Osteocyte (in vitro differentiated cells): ENCODE results near the gene SNX22. TPM values are rescaled to one million over a fixed set of nuclear protein-coding genes. Genes with fewer than 3 reads are reported as not detected.

Experiments
- DNase-seq: peaks from one replicate; pipeline ENCODE4 v3.0.0; 2021; ENCODE audit warnings: mixed read lengths; ENCODE audit not compliant: unreplicated experiment; ENCODE audit errors: extremely low spot score
- H3K27ac Mint-ChIP-seq: one replicate; pipeline ENCODE4 v1.8.0; 2021; ENCODE audit warnings: mild to moderate bottlenecking, mixed read lengths; ENCODE audit not compliant: unreplicated experiment
- H3K27me3 Mint-ChIP-seq: one replicate; pipeline ENCODE4 v1.8.0; 2021; ENCODE audit warnings: mixed read lengths; ENCODE audit not compliant: unreplicated experiment
- H3K36me3 Mint-ChIP-seq: one replicate; pipeline ENCODE4 v1.8.0; 2021; ENCODE audit warnings: mixed read lengths; ENCODE audit not compliant: unreplicated experiment
- H3K4me1 Mint-ChIP-seq: one replicate; pipeline ENCODE4 v1.8.0; 2021; ENCODE audit warnings: mixed read lengths; ENCODE audit not compliant: unreplicated experiment
- H3K4me3 Mint-ChIP-seq: one replicate; pipeline ENCODE4 v1.8.0; 2021; ENCODE audit warnings: mild to moderate bottlenecking, moderate library complexity, mixed read lengths; ENCODE audit not compliant: unreplicated experiment
- H3K9me3 Mint-ChIP-seq: one replicate; pipeline ENCODE4 v1.8.0; 2021; ENCODE audit warnings: mixed read lengths; ENCODE audit not compliant: unreplicated experiment
- total RNA-seq: library from RNA; stranded (reverse); gene quantifications from 2 replicates; pipeline ENCODE4 v1.2.1, GENCODE V29; 2021
- TF ChIP-seq, protein P1 (sequence below): fragments of 200-600 bp; sonication (generic); IDR thresholded peaks from 2 replicates; pipeline ENCODE4 v1.5.0; 2021; ENCODE audit warnings: antibody characterized with exemption, mild to moderate bottlenecking, moderate library complexity

SNX22 gene
- total RNA-seq, 1 donor from 2014 or later, result 0.24 TPM

DNA sequence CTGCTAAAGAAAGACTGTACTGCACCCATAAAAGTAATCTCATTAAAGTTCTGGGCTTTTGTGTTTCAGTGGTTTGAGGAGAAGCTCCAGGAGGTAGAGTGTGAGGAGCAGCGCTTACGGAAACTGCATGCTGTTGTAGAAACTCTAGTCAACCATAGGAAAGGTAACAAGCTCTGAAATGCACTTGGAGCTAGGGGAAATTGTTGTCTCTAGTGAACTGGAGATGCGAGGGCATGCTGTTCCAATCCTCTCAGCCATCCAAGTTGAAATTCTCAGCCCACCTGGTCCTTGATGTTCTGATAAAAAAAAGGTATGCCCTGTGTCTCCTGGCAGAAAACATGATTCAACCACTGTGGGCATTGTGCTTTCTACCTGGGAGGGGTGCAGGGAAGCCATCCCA, 21.4 kb upstream of the SNX22 start:
- Mint-ChIP-seq H3K27ac (no peak overlapping the region), H3K9me3 (no peaks in the 10 kb centered on the region), H3K4me1 (no peaks in the 10 kb centered on the region), H3K36me3 (peaks cover 62% of the 10 kb centered on the region), H3K4me3 (no peak overlapping the region), H3K27me3 (no peaks in the 10 kb centered on the region)
- DNase-seq, result peak; percentile 1
- TF ChIP-seq, protein P1, sequence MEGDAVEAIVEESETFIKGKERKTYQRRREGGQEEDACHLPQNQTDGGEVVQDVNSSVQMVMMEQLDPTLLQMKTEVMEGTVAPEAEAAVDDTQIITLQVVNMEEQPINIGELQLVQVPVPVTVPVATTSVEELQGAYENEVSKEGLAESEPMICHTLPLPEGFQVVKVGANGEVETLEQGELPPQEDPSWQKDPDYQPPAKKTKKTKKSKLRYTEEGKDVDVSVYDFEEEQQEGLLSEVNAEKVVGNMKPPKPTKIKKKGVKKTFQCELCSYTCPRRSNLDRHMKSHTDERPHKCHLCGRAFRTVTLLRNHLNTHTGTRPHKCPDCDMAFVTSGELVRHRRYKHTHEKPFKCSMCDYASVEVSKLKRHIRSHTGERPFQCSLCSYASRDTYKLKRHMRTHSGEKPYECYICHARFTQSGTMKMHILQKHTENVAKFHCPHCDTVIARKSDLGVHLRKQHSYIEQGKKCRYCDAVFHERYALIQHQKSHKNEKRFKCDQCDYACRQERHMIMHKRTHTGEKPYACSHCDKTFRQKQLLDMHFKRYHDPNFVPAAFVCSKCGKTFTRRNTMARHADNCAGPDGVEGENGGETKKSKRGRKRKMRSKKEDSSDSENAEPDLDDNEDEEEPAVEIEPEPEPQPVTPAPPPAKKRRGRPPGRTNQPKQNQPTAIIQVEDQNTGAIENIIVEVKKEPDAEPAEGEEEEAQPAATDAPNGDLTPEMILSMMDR, result no peak

DNA sequence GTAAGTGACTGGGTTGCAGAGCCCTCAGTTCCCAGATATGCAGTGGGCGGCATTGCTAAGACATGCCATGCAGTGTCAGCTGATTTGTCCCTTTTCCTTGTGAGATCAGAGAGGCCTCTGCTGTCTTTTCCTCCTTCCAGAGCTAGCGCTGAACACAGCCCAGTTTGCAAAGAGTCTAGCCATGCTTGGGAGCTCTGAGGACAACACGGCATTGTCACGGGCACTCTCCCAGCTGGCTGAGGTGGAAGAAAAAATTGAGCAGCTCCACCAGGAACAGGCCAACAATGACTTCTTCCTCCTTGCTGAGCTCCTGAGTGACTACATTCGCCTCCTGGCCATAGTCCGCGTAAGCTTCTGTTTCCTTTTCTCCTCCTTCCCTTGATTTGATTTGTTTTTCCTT, 20.0 kb upstream of the SNX22 start:
- H3K4me3 Mint-ChIP-seq, result no peak overlapping the region
- no peaks in the 10 kb centered on the region for H3K4me1 Mint-ChIP-seq
- H3K9me3 Mint-ChIP-seq, result no peaks in the 10 kb centered on the region
- TF ChIP-seq, protein P1, result no peak
- no peak for DNase-seq
- peaks cover 59% of the 10 kb centered on the region for H3K36me3 Mint-ChIP-seq
- H3K27me3 Mint-ChIP-seq, result no peaks in the 10 kb centered on the region
- no peak overlapping the region for H3K27ac Mint-ChIP-seq

DNA sequence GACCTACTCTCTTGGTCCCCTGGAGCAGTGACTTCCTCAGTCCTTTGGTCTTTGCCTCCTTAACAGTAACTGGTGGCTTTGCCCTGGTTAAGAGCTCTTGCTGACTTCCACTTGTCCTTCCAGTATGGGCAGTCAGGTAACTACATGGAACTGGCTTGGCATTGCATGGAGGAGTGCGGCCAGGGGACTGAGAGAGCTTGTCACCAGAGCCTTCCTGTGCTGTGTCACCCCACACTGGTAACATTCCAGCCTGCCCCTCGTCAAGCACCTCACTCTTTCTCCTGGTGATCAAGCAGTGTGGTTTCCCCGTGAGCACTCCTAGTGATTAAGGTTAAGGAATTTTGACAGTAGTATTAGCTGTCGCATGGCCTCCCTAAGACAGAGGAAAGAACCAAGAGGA, 19.3 kb upstream of the SNX22 start:
- H3K36me3 Mint-ChIP-seq, result peaks cover 57% of the 10 kb centered on the region

DNA sequence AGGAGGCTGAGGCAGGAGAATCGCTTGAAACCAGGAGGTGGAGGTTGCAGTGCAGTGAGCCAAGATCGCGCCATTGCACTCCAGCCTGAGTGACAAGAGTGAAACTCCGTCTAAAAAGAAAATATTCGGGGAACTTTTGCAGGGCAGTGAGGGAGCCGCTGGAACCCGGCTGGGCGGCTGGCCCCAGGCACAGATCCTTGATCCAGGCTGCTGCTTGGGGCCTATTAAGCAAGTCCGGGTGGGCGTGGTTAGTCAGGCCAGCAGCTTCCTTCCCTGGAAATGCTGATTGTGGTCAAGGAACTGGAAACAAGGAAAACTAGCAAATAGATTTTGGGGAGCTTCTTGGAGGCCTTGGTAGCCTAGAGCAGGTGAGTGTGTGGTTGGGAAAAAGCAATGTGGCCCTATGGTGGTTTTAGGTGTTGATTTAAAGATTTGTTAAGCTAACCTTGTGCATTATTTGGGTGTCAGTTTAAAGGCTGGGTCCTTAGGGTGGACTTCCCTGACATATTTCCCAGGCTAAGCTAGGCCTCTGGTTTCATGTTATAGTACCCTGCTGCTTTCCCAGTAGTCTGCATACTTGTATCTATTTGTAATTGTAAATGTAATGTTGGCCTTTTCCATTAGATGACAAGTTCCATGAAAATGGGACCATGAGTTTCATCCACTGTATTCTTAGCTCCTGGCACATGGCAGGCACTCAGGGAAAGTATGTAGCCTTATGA, 17.7 kb upstream of the SNX22 start:
- no peak overlapping the region for H3K27ac Mint-ChIP-seq

More for the DNA sequence above, 19.3 kb upstream of the SNX22 start:
- Mint-ChIP-seq H3K9me3 (no peaks in the 10 kb centered on the region), H3K4me1 (no peaks in the 10 kb centered on the region), H3K27ac (no peak overlapping the region), H3K27me3 (no peaks in the 10 kb centered on the region), H3K4me3 (no peak overlapping the region)
- TF ChIP-seq, protein P1, result no peak
- no peak for DNase-seq

DNA sequence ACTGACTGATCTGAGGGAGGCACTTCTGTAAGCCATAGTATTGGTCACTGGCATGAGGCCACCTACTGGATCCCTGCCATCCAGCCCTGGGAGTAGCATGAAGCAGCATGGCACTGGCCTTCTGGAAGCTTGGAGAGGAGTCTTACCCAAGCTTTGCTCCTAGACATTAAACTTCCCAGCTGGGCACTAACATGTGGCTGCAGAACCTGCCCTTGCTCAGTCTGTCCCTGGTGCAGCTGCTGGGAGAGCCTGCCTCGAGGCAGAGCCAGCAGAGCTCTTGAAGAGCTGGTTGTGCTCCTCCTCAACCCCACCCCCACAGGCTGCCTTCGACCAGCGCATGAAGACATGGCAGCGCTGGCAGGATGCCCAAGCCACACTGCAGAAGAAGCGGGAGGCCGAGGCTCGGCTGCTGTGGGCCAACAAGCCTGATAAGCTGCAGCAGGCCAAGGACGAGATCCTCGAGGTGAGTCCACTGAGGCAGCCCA, 17.1 kb upstream of the SNX22 start:
- H3K9me3 Mint-ChIP-seq, result no peaks in the 10 kb centered on the region
- peaks cover 50% of the 10 kb centered on the region for H3K36me3 Mint-ChIP-seq
- no peaks in the 10 kb centered on the region for H3K27me3 Mint-ChIP-seq
- TF ChIP-seq, protein P1, result no peak
- DNase-seq, result no peak
- H3K27ac Mint-ChIP-seq, result no peak overlapping the region
- H3K4me3 Mint-ChIP-seq, result no peak overlapping the region
- H3K4me1 Mint-ChIP-seq, result no peaks in the 10 kb centered on the region

More for the DNA sequence above, 17.7 kb upstream of the SNX22 start:
- Mint-ChIP-seq H3K27me3 (no peaks in the 10 kb centered on the region), H3K4me1 (no peaks in the 10 kb centered on the region), H3K36me3 (peaks cover 47% of the 10 kb centered on the region), H3K9me3 (no peaks in the 10 kb centered on the region), H3K4me3 (no peak overlapping the region)
- DNase-seq, result no peak
- TF ChIP-seq, protein P1, result no peak
